GM21723 (cell line): ENCODE measurements around the gene PAQR7.
A peak's percentile ranks its signal among the peaks of the same experiment; 100 is the strongest.

Experiments used
- ATAC-seq: cut with Tn5 transposase; IDR thresholded peaks from one replicate; pipeline ENCODE4 v1.9.1; 2021; ENCODE audit warnings: mild to moderate bottlenecking, moderate library complexity; ENCODE audit not compliant: unreplicated experiment

The PAQR7 gene

GRCh38 chr1:25819491-25820246 is 55.8 kb downstream of the PAQR7 start, which contains the start of gene MTFR1L:
MTFR1L (plus strand) TSS chr1:25819954; CDS start chr1:25823105, 3,151 bp downstream.
- ATAC-seq = peak; percentile 86

- no peak for ATAC-seq
These were observed 56.9 kb downstream of the PAQR7 start for GRCh38 chr1:25818569-25818968.

GRCh38 chr1:25817840-25818501 is 57.5 kb downstream of the PAQR7 start:
- ATAC-seq = no peak

GRCh38 chr1:25816112-25816718 is 59.3 kb downstream of the PAQR7 start:
- no peak for ATAC-seq

- ATAC-seq = no peak
These were observed 60.0 kb downstream of the PAQR7 start for GRCh38 chr1:25815208-25816111.

- ATAC-seq = no peak
These were observed 60.9 kb downstream of the PAQR7 start for GRCh38 chr1:25814549-25815087.

GRCh38 chr1:25813734-25814471 is 61.6 kb downstream of the PAQR7 start:
- ATAC-seq = no peak

GRCh38 chr1:25813071-25813733 is 62.3 kb downstream of the PAQR7 start:
- no peak for ATAC-seq
